Keratinocyte (primary cell): Measurements from ENCODE around the gene RIN3.

Experiments
- EZH2 ChIP-seq: IDR thresholded peaks from one replicate; pipeline ENCODE4 v1.6.1; 2012; ENCODE audit warnings: inconsistent platforms, mild to moderate bottlenecking, low read length, moderate library complexity
- TF ChIP-seq, protein P1 (sequence below), 3 experiments: IDR thresholded peaks in 1 of 3; conservative IDR thresholded peaks in 1 of 3; optimal IDR thresholded peaks in 1 of 3; 2 replicates in 2 of 3; 3 replicates in 1 of 3; pipeline versions ENCODE3 to v1.5.1; 2011; ENCODE audit warnings: low read length in 3 of 3, mild to moderate bottlenecking in 3 of 3, moderate library complexity in 2 of 3, control low read depth in 1 of 3, inconsistent platforms in 1 of 3; ENCODE audit not compliant: insufficient read depth in 2 of 3; ENCODE audit errors: extremely low read depth in 1 of 3

DNA sequence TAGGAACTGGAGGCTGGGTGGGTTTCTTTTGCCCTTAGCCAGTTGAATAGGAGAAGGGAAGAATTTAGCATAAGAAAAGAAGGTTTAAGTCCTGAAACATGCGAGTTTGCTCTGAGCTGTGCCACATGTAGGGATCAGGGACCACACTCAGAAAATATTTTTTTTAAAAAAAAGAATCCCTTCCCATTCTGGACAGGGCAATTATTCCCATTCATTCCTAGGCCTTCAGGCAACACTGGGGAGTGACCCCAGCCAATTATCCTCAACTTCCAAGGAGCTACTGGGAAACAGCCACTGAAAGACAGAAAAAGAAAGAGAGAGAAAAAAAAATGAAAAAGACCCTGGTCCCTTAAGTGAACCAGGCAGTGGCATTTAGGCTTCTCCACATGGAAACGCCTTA lies 115.1 kb downstream of the RIN3 start:
- TF ChIP-seq, protein P1, sequence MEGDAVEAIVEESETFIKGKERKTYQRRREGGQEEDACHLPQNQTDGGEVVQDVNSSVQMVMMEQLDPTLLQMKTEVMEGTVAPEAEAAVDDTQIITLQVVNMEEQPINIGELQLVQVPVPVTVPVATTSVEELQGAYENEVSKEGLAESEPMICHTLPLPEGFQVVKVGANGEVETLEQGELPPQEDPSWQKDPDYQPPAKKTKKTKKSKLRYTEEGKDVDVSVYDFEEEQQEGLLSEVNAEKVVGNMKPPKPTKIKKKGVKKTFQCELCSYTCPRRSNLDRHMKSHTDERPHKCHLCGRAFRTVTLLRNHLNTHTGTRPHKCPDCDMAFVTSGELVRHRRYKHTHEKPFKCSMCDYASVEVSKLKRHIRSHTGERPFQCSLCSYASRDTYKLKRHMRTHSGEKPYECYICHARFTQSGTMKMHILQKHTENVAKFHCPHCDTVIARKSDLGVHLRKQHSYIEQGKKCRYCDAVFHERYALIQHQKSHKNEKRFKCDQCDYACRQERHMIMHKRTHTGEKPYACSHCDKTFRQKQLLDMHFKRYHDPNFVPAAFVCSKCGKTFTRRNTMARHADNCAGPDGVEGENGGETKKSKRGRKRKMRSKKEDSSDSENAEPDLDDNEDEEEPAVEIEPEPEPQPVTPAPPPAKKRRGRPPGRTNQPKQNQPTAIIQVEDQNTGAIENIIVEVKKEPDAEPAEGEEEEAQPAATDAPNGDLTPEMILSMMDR (optimal IDR thresholded peaks at IDR 0.05 in 1 of 3, IDR thresholded peaks at IDR 0.05 in 1 of 3, conservative IDR thresholded peaks at IDR 0.05 in 1 of 3; ENCODE audit: extremely low read depth in 1 of 3, insufficient read depth in 2 of 3, low read length in 3 of 3): no peak
- TF ChIP-seq EZH2: no peak
